Raji (cell line): ENCODE data around the gene DNASE2B.

ENCODE experiments used
- POLR2A ChIP-seq: IDR thresholded peaks from 2 replicates; pipeline ENCODE4 v1.6.1; 2011; ENCODE audit warnings: low read depth, low read length, control low read depth; ENCODE audit not compliant: insufficient read depth

The DNASE2B gene

DNA sequence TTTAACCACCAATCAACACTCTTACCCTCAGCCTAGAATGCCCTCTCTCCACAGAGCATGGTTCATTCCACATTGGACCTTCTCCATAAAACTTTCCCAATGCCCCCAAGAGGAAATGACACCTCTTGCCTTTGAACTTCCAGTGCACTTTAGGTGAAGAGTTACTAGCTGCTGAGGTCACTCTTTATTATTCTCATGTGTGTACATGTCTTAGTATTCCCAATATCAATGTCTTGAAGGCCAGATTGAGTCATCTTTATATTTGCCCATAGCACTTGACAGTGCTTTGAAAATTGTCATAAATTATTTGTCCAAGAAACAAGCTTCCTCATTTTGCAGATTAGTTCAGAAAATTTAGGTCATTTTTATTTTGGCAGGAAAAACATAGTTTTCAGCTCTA is 8.1 kb upstream of the DNASE2B start:
- TF ChIP-seq POLR2A: no peak

DNA sequence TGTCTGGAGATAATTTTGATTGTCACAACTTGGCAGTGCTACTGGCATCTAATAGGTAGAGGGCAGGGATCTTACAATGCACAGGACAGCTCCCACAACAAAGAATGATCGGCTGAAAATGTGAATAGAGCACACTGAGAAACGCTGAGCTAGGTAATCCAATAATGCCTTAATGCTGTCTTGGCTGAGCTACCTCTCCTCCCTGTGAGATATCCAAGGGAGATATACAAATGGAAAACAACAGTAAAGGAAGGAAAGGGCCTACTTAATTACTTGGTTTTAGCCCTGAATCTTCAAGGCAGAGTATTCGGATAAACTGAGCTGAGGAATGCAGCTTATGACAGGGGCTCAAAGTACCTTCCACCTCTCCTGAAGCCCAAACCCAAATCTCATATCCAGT is 2.9 kb downstream of the DNASE2B start:
- no peak for TF ChIP-seq POLR2A

DNA sequence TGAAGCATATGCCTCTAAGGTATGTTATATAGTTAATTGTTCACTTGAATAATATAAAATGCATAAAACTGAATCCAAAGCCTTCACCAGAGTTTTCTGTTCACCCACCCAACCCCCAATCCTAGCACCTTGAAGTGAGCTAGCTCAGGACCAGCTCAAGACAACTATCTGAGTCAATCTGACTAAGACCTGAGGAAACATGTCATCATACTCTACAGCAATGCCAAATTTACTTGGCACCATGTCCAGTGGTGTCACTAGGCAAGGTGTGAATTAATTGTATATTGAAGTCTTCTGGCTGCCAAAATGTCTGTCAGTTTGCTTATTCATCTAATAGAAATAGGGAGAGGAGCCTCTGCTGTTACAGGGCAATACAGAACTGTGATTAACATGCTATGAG is 3.8 kb downstream of the DNASE2B start:
- TF ChIP-seq POLR2A: no peak

DNA sequence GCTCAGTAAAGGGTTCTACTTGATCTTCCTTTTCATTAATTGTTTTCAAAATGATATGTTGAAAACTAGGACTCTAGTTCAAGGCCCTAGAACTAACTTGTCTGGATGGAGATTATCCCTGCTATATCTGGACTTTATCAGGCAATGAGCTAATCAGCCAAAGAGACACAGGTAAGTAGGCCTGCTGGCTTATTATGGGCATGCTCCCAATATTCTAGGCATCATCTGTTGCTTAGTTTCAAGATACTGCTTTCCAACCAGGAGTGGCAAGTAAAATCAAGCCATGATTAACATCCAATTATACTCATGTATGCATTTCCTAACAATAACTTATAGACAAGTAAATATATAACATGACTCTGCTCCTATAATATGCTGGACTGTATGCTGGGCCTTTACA is 4.2 kb downstream of the DNASE2B start:
- TF ChIP-seq POLR2A: no peak

DNA sequence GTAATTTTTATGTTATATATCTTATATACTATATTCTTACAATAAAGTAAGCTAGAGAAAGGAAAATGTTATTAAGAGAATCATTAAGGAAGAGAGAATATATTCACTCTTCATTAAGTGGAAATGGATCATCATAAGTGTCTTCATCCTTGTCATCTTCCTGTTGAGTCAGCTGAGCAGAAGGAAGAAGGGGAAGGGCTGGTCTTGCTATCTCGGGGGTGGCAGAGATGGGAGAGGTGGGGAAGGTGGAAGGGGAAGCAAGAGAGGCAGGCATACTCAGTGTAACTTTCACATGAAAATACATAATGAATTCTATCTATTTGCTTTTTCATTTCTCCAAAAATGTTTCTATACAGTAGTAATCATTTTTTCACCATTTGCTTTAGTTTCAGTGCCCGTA is 5.1 kb downstream of the DNASE2B start:
- no peak for TF ChIP-seq POLR2A

DNA sequence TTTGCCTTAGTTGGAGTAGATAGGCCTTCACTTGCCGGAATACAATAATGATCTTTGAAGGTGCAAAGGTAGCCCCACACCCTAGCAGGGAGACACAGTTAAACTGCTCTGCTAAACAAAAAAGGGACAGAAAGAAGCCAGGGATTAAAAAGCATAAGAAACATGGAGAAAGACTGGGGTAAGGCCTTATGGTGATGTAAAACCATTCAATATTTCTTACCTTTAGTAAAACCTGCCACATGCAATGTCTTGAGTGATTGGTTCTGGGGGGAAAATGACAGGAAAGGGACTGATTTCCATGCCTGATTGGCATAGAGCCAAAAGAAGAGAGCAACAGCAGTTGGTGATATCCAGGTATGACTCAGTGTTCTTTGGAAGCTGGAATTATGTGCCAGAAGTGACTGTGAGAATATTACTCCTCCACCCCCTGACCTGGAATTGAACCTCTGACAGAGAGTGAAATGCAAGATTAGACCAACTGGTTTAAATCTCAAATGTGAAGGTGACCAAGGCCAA is 8.1 kb downstream of the DNASE2B start:
- TF ChIP-seq POLR2A: no peak

DNA sequence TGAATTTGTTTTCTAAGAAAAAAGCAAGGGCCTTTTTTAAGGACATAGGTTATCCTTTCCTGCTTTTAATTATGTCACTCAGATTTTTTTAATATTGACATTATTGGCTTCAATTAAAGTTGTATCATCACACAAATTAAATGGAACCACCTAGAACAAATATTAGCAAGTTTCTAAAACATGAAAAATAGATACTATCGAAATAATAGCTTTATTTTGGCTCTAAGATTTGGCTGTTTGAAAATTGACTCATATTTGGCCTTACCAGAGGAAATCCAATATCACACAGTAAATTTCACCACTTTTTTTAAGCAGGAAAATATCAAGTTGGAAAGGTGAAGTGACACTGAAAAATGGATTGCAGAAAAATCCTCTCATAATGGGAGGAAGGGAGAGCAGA is 9.2 kb downstream of the DNASE2B start:
- no peak for TF ChIP-seq POLR2A

DNA sequence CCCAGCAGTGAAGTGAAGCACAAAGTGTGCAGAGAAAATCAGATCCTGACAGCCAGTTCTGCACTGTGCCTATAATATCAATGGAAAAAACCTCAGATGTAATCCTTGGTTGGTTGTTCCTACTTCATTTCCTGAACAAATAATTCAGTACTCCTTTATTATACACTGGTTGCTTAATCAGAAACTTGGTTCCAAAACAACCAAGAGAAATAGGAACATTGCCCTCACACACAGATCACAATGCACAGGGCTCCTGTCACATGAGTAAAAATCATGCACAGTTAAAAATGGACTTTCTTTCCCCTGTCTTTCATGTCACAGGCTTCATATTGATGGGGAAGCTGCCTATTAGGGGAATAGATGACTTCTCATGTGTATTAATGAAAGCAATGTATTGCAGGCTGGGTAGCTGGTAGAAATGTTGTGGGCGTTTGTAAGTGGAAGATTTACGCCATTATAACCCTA is 9.7 kb downstream of the DNASE2B start:
- TF ChIP-seq POLR2A: no peak

DNA sequence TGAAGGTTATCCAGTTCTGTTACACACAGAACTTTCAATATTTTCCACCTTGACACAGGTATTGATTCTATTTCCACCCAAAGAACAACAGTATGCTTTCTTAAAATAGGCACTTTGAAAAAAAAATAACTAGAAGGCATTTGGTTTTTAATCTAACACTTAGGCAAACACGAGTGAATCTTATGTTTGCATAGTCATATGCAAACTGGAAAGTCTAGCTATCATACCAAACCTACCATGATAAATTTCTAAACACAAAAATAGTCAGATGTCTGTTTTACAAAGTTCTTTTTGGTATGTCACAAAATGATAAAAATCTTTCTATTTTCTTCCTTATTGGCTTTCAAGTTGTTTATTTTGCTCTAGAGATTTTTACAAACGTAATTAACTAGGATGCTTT is 11.6 kb downstream of the DNASE2B start:
- TF ChIP-seq POLR2A: no peak

DNA sequence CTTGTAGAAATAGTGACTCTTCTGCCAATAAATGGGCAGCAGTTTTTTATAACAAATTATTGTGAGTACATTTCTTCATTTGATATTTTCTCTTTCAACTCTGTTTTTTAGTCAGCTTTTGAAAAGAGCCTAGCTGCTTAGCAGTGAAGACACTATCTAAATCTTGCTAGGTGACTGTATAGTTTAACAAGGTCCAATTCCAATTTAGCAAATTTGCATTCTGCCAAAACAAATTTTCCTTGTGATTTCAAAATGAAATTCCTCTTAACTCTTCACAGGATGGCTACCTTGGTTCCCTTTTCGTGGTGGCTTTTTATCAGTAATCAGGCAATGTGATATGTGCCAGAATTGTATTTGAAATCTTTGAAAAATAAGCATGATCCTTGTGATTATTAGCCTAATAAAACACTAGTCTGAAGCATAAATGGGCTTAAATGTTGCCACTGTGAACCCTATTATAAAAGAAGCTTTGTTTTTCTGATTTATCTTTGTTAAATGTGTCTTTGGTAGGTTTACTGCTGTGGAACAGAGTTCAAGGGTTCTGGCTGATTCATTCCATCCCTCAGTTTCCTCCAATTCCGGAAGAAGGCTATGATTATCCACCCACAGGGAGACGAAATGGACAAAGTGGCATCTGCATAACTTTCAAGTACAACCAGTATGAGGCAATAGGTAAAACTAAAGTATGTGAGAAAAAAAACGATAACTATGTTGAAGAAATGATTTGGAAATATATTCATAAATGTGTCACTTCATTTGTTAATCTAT is 12.2 kb downstream of the DNASE2B start:
- no peak for TF ChIP-seq POLR2A

DNA sequence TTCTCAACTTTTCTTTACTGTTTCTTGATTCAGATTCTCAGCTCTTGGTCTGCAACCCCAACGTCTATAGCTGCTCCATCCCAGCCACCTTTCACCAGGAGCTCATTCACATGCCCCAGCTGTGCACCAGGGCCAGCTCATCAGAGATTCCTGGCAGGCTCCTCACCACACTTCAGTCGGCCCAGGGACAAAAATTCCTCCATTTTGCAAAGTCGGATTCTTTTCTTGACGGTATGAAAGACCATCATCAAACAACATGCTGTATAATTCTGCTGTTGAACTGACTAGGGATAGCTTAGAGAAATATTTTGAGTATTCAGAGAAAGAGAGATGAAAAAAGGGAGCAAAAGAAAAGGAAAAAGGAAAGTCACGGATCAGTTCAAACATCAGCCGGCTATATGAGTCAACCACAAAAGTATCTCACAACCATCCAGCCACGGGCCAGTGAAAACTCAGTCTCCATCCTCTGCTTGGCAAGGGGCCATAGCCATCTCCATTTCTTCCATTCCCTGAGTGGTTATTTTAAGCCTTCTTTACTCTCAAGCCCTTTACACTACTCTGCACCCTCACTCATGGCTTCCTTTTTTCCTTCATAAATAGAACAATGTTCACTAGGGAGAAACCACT is 14.1 kb downstream of the DNASE2B start:
- TF ChIP-seq POLR2A: no peak

DNA sequence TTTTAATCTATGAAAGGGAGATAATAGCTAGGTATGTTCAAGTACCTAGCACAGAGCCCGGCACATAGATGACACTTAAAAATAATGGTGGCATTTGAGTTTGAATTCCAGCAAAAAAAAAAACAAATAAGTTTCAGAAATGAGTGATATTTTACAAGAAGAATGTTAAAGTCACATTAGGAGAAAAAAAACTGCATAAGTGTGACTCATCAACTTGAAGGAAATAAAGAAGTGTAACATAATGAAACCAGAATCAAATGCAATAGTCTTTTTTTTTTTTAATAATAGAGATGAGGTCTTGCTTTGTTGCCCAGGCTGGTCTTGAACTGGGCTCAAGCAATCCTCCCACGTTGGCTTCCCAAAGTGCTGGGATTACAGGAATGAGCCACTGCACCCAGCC is 17.1 kb downstream of the DNASE2B start:
- no peak for TF ChIP-seq POLR2A

DNA sequence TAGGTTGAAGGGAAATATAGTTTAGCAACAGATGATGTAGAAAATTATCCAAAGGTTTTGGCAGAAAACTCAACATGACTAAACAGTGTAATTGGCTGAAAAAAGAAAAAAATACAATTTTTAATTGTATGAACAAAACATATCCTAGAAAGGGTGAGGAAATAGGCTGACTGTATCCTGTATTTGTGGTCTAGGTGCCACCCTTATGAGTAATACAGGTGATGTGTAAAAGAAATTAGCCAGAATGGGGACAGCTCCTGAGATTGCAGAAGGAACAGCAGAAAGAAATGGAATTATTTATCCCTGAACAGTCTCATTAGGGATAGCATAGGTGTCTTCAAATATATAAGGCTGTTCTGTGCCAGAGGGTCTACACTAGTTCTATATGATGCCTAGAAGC is 24.6 kb downstream of the DNASE2B start:
- no peak for TF ChIP-seq POLR2A

DNA sequence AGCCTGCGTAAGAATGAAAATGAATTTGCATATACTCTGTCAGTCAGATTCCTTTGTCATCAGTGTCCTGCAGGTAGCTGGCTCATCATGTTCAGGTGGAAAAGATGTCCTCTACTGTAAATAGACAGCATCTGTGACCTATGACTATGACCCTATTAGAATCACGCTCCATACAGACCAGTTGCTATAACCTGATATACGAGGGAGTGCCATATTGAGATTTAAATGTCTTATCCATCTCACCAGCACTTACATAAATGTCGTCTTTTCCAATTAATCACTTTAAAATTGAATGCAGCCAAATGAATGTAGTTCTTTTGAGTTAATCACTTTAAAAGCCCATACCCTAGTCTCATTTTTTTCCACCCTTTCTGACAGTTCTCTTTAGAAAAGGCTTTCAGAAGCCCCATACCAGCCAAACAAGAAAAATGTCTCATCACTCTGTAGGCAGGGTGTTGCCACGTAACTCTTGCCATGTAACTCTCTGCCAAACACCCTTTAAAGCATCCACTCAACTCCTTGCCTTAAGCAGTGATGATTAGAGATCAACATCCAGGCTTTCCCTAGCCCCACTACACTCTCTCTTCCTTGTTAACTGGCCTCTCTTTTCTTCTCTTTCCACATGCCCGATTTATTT is 26.3 kb downstream of the DNASE2B start:
- TF ChIP-seq POLR2A: no peak

DNA sequence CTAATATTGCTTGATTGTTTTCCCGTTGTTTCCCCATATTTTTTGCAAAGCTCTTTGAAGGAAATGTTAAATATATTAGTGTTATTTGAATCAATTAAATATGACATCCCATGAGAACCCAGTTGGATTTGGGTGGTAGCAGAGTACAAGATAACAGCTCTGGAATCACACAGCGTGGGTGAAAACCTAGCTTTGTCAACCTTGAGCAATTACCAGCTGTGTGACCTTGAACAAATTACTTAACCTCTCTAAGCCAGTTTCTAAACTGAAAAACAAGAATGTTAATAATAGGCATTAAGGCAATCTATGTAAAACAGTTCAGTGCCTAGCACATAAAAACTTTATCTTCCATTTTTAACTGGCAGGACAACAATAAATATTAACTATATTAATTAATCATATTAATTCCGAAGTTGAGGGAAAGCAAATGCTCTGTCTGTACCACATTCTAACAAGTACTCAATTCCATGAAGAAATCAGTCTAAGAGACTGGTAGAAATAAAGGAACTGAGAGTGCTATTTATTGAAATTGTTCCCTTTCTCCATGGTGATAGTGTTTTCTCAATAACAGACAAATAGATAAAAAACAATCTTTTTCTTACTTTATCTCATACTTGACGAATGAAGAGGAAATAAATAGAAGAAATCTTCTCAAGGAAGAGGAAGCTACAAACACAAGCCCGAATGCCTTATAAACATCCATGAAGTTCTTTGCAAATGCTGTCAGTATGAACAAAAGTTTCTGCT is 27.0 kb downstream of the DNASE2B start:
- TF ChIP-seq POLR2A: no peak

DNA sequence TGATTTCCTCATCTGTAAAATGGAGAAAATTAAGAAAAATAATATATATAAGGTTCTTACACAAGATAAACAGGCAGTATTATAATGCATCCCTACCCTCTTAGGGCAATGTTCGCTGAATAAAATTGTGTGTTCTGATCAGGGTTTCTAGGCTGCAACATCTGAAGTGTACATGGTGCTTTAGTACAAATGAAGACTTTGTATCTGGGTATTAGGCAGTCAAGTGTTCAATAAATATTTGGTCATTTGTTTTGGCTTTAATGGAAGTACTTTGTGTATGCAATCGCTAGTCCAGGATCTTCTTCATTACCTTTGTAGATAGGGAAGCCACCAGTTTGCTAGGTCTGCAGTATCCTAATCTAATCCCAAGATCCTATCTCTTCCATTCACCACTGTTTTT is 28.1 kb downstream of the DNASE2B start:
- TF ChIP-seq POLR2A: no peak
